GM03348 (cell line): ENCODE measurements around the gene RTN4RL1.
"Not testable (repeated sequence)": the region's sequence is repeated elsewhere in the genome, so short reads cannot be mapped to it uniquely, and the experiment has no call there.

ENCODE experiments used
- DNase-seq: peaks from one replicate; pipeline ENCODE4 v3.0.0; 2012; ENCODE audit warnings: low spot score

Gene RTN4RL1

GRCh38 chr17:1916316-1916715, 108.8 kb downstream of the RTN4RL1 start:
- no peak for DNase-seq

- no peak for DNase-seq
Measured at GRCh38 chr17:1915889-1916288, 109.2 kb downstream of the RTN4RL1 start.

GRCh38 chr17:1914661-1915083, 110.5 kb downstream of the RTN4RL1 start:
- no peak for DNase-seq

GRCh38 chr17:1913702-1914101, 111.4 kb downstream of the RTN4RL1 start:
- DNase-seq = no peak

- DNase-seq = no peak
Measured at GRCh38 chr17:1912146-1912545, 113.0 kb downstream of the RTN4RL1 start.

- DNase-seq = no peak
Measured at GRCh38 chr17:1909985-1910384, 115.1 kb downstream of the RTN4RL1 start.

GRCh38 chr17:1908699-1909309, 116.3 kb downstream of the RTN4RL1 start:
- peak; percentile 91 for DNase-seq

GRCh38 chr17:1907909-1908698, 117.0 kb downstream of the RTN4RL1 start:
- peak; percentile 69 for DNase-seq

GRCh38 chr17:1907216-1907631, 117.9 kb downstream of the RTN4RL1 start:
- no peak for DNase-seq

GRCh38 chr17:1906662-1907101, 118.5 kb downstream of the RTN4RL1 start:
- DNase-seq = no peak

- DNase-seq = no peak
Measured at GRCh38 chr17:1905190-1905913, 119.8 kb downstream of the RTN4RL1 start.

GRCh38 chr17:1904273-1905182, 120.6 kb downstream of the RTN4RL1 start:
- DNase-seq = no peak

- no peak for DNase-seq
Measured at GRCh38 chr17:1899403-1900000, 125.6 kb downstream of the RTN4RL1 start.

GRCh38 chr17:1898872-1899271, 126.3 kb downstream of the RTN4RL1 start:
- DNase-seq = no peak

- DNase-seq = no peak
Measured at GRCh38 chr17:1898332-1898731, 126.8 kb downstream of the RTN4RL1 start.

- no peak for DNase-seq
Measured at GRCh38 chr17:1897105-1897656, 128.0 kb downstream of the RTN4RL1 start.

- no peak for DNase-seq
Measured at GRCh38 chr17:1896243-1897104, 128.7 kb downstream of the RTN4RL1 start.

- not testable (repeated sequence) for DNase-seq
Measured at GRCh38 chr17:1895479-1895878, 129.7 kb downstream of the RTN4RL1 start.

- DNase-seq = no peak
Measured at GRCh38 chr17:1894753-1895339, 130.3 kb downstream of the RTN4RL1 start.
